Uterus (tissue), 2 donors: Measurements from ENCODE around the gene FOCAD.

Source experiments
- CTCF ChIP-seq, 4 experiments: fragments of 200-600 bp in 2 of 4; fragments of 450-650 bp in 2 of 4; sonication (generic) in 2 of 4; IDR thresholded peaks; one replicate each; pipeline ENCODE4 v1.5.1; 2016 to 2019; ENCODE audit warnings: antibody characterized with exemption in 4 of 4, mild to moderate bottlenecking in 2 of 4, moderate library complexity in 1 of 4
- POLR2A ChIP-seq, 2 donors: fragments of 450-650 bp; IDR thresholded peaks; one replicate each; pipeline ENCODE4 v1.6.1; 2016; ENCODE audit warnings: antibody characterized with exemption in 2 of 2, mild to moderate bottlenecking in 1 of 2, moderate library complexity in 1 of 2

DNA sequence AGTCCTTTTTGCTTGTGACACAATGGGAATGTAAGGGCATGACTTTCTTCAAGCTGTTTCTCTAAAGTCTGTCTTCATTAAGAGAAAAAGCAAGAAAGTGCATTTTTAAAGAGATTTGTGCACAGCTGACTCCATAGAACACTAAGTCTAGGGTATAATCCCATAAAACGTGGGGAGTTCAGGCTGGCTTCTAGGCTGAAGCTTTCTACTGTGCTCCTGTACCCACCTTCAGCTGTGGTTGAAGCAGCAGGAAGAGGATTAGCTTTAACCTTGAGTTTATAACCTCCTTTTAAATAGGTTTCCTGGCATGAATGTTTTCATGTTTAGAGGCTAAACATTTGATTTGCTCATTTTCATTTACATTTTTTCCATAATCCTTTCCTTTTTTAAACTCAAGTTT lies 220.9 kb downstream of the FOCAD start:
- TF ChIP-seq POLR2A (IDR thresholded peaks at IDR 0.05) (no peak), CTCF (IDR thresholded peaks at IDR 0.05) (no peak)
